ENCODE measurements around the gene SMC1B. TPM values are rescaled to one million over a fixed set of nuclear protein-coding genes. Genes with fewer than 3 reads are reported as not detected.
A peak's percentile ranks its signal among the peaks of the same experiment; 100 is the strongest.

The SMC1B gene
- total and polyA plus RNA-seq, 9 of the 15 experiments (the other 6 are each of a cell fraction or from before 2014, with no cell fraction given) = 0.03 TPM; not detected in 8

DNA sequence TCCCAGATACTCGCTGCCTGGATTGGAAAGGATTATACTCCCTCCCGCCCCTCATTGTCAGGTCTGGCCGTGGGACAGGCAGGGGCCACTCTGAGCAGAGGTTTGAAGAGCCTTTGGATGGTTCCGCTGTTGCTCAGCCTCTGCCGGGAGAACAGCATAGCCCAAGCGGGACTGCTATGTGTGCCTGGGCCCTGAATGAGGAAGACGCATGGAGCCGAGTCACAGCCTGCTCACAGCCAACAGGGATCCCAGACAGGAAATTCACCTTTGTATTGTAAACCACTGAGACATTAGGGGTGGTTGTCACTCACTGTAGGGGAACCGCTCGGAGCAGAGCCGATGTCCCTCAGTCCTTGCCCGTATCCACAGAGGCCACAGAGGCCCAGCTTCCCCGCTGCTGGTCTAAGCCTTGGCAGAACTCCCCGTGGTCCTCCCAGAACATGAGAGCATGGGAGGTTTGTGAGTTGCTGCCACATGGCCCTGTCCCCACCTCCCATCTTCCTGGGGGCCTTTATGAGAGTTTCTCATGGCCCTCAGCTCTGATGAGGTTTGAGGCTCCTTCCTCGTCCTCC is 114.4 kb downstream of the SMC1B start:
- Histone ChIP-seq H3K4me2 (ENCODE audit: insufficient read depth, low read length) (no peak overlapping the region), H3K9me3 (replicated peaks; ENCODE audit: control insufficient read depth, insufficient read depth, low read depth, low read length) (no peaks in the 10 kb centered on the region), H3K79me2 (ENCODE audit: control insufficient read depth, insufficient read depth, low read length) (no peaks in the 10 kb centered on the region), H3K9me1 (ENCODE audit: control insufficient read depth, insufficient read depth, low read length) (no peaks in the 10 kb centered on the region), H2AFZ (ENCODE audit: low read depth, low read length) (no peak overlapping the region), H3K27ac (ENCODE audit: extremely low read depth, low read depth, low read length) (no peak overlapping the region), H3K4me3 (no peak overlapping the region), H4K20me1 (replicated peaks; ENCODE audit: control insufficient read depth, insufficient read depth, low read length) (no peaks in the 10 kb centered on the region), H3K36me3 (ENCODE audit: control insufficient read depth, insufficient read depth, low read length) (no peaks in the 10 kb centered on the region), H3K4me1 (replicated peaks in 1 of 2; ENCODE audit: control insufficient read depth in 2 of 2, insufficient read depth in 2 of 2, low read length in 2 of 2) (no peaks in the 10 kb centered on the region; a peak in 2 of 5 replicates), H3K27me3 (ENCODE audit: control insufficient read depth in 2 of 2, insufficient read depth in 2 of 2, low read length in 2 of 2) (no peaks in the 10 kb centered on the region), H3K9ac (ENCODE audit: insufficient read depth in 1 of 2, low read depth in 2 of 2, low read length in 2 of 2) (peak overlapping the region in 1 of 2 experiments; percentile 26; a peak in 1 of 4 replicates)
- DNase-seq (ENCODE audit: extremely low read depth in 1 of 4, low spot score in 3 of 4) (no peak), FAIRE-seq (no peak), ATAC-seq (no peak; the same call in 2 of the 3 replicates)
- TF ChIP-seq MAFG (tag; conservative IDR thresholded peaks at IDR 0.05) = no peak
- TF ChIP-seq, protein P1, sequence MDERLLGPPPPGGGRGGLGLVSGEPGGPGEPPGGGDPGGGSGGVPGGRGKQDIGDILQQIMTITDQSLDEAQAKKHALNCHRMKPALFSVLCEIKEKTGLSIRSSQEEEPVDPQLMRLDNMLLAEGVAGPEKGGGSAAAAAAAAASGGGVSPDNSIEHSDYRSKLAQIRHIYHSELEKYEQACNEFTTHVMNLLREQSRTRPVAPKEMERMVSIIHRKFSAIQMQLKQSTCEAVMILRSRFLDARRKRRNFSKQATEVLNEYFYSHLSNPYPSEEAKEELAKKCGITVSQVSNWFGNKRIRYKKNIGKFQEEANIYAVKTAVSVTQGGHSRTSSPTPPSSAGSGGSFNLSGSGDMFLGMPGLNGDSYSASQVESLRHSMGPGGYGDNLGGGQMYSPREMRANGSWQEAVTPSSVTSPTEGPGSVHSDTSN (CRISPR knock-in tag; IDR thresholded peaks at IDR 0.05; ENCODE audit: low read depth) = no peak
- TF ChIP-seq, protein P1 (tag; conservative IDR thresholded peaks at IDR 0.05; ENCODE audit: low read depth) = no peak
- TF ChIP-seq POLR2AphosphoS5 (IDR thresholded peaks at IDR 0.05; ENCODE audit: control insufficient read depth, insufficient read depth, low read depth, low read length) = no peak
- no peak for TF ChIP-seq MTA1 (IDR thresholded peaks at IDR 0.05; ENCODE audit: borderline replicate concordance)
- no peak for TF ChIP-seq ZNF143 (CRISPR knock-in tag; IDR thresholded peaks at IDR 0.05)
- no peak for TF ChIP-seq NR2C1 (IDR thresholded peaks at IDR 0.05)
- no peak for TF ChIP-seq NR2C1 (tag; IDR thresholded peaks at IDR 0.05)
- TF ChIP-seq GATAD2B (IDR thresholded peaks at IDR 0.05; ENCODE audit: borderline replicate concordance) = no peak
- intact Hi-C loops (cut with micrococcal nuclease) = no loop called here
- POLR2A ChIA-PET = interaction anchor here (0.7 kb wide), 1 partner anchor 15 kb away, joined by 3 read pairs; no protein-coding TSS in a partner anchor
- BruUV-seq (replicated peaks) = no TSS peak
- in situ Hi-C loops (cut with MboI) = no loop called here
- CTCF ChIA-PET (ENCODE audit: low intra/inter-chr PET ratio) = no interaction called here
- 44% methylated on average over 15 of the region's 15 CpGs for WGBS (ENCODE audit: insufficient coverage, low coverage, missing lambda C conversion rate)

Data from K562 (cell line).